Measurements from ENCODE around the gene SLC25A31.
A peak's percentile ranks its signal among the peaks of the same experiment; 100 is the strongest.

SLC25A31 gene

GRCh38 chr4:127730142-127730913, at the start of gene SLC25A31:
Gene SLC25A31 (plus strand): TSS chr4:127730400. CDS start chr4:127730546, 146 bp downstream.
- DNase-seq, result no peak

- no peak for DNase-seq
Measured at GRCh38 chr4:127685292-127685691, 44.9 kb upstream of the SLC25A31 start.

- DNase-seq, result no peak
Measured at GRCh38 chr4:127686658-127687057, 43.5 kb upstream of the SLC25A31 start.

- no peak for DNase-seq
Measured at GRCh38 chr4:127687580-127687979, 42.6 kb upstream of the SLC25A31 start.

- DNase-seq, result no peak
Measured at GRCh38 chr4:127698789-127699200, 31.4 kb upstream of the SLC25A31 start.

- peak; percentile 73 for DNase-seq
Measured at GRCh38 chr4:127708985-127709384, 21.2 kb upstream of the SLC25A31 start.

GRCh38 chr4:127709456-127709855, 20.7 kb upstream of the SLC25A31 start:
- DNase-seq, result peak; percentile 24

GRCh38 chr4:127731406-127731805, 1.2 kb downstream of the SLC25A31 start:
- no peak for DNase-seq

GRCh38 chr4:127732623-127733328, 2.6 kb downstream of the SLC25A31 start:
- DNase-seq, result peak; percentile 16

- no peak for DNase-seq
Measured at GRCh38 chr4:127734976-127735375, 4.8 kb downstream of the SLC25A31 start.

- no peak for DNase-seq
Measured at GRCh38 chr4:127737295-127737694, 7.1 kb downstream of the SLC25A31 start.

- no peak for DNase-seq
Measured at GRCh38 chr4:127741247-127741646, 11.0 kb downstream of the SLC25A31 start.

- DNase-seq, result no peak
Measured at GRCh38 chr4:127747883-127748282, 17.7 kb downstream of the SLC25A31 start.

GRCh38 chr4:127748957-127749356, 18.8 kb downstream of the SLC25A31 start:
- DNase-seq, result no peak

GRCh38 chr4:127756906-127757305, 26.7 kb downstream of the SLC25A31 start:
- DNase-seq, result no peak

GRCh38 chr4:127759228-127759820, 29.1 kb downstream of the SLC25A31 start:
- DNase-seq, result no peak

GRCh38 chr4:127759893-127760292, 29.7 kb downstream of the SLC25A31 start:
- no peak for DNase-seq

GRCh38 chr4:127771535-127772275, 41.5 kb downstream of the SLC25A31 start:
- DNase-seq, result no peak

- no peak for DNase-seq
Measured at GRCh38 chr4:127772769-127773671, 42.8 kb downstream of the SLC25A31 start.

GRCh38 chr4:127775843-127776242, 45.6 kb downstream of the SLC25A31 start:
- DNase-seq, result no peak

- DNase-seq, result no peak
Measured at GRCh38 chr4:127776620-127777019, 46.4 kb downstream of the SLC25A31 start.

- DNase-seq, result no peak
Measured at GRCh38 chr4:127777487-127777886, 47.3 kb downstream of the SLC25A31 start.
